ENCODE results near the gene ATP7B. TPM values are rescaled to one million over a fixed set of nuclear protein-coding genes. Genes with fewer than 3 reads are reported as not detected.

The ATP7B gene
- total RNA-seq, 1 donor from 2014 or later = 6.3 TPM

DNA sequence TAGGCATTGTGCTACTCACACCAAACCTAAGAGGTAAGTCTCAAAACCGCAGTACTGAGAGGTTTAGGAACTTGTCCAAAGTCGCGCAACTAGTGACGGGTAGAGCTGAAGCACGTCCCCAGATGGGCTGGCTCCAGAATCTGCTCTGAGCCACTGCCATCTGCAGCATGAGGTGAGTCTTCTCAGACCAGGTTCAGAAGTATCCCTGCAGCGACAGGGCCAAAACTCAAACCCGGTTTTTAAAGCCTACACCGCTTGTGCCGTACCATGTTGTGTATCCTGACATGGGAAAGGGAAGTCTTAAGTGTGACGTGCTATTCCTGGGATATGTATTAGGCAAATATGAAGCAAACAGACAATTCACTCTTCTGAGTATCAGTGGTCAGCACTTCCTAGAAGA lies 45.1 kb downstream of the ATP7B start:
- Histone ChIP-seq H3K27ac (no peak overlapping the region), H3K27me3 (ENCODE audit: low read depth) (no peaks in the 10 kb centered on the region), H3K9me3 (no peaks in the 10 kb centered on the region), H3K36me3 (no peaks in the 10 kb centered on the region), H3K4me3 (no peak overlapping the region), H3K4me1 (peaks cover 5% of the 10 kb centered on the region)
- TF ChIP-seq CTCF (IDR thresholded peaks at IDR 0.05) = no peak
- no peak for DNase-seq
- intact Hi-C loops (cut with DNase I) = no loop called here
- no peak for ATAC-seq

- intact Hi-C loops (cut with DNase I) = no loop called here
Observed at GRCh38 chr13:51961493-51962403, 49.5 kb downstream of the ATP7B start.

GRCh38 chr13:51960766-51961165 lies 50.5 kb downstream of the ATP7B start:
- H3K4me1 ChIP-seq = no peaks in the 10 kb centered on the region
- H3K27me3 ChIP-seq (ENCODE audit: low read depth) = no peaks in the 10 kb centered on the region
- ATAC-seq (no peak), DNase-seq (no peak)
- H3K4me3 ChIP-seq = no peak overlapping the region
- H3K36me3 ChIP-seq = no peaks in the 10 kb centered on the region
- TF ChIP-seq CTCF (IDR thresholded peaks at IDR 0.05) = no peak
- H3K9me3 ChIP-seq = no peaks in the 10 kb centered on the region
- intact Hi-C loops (cut with DNase I) = no loop called here
- no peak overlapping the region for H3K27ac ChIP-seq

More at GRCh38 chr13:51961493-51962403, 49.5 kb downstream of the ATP7B start:
- Histone ChIP-seq H3K4me3 (no peak overlapping the region), H3K9me3 (no peaks in the 10 kb centered on the region), H3K4me1 (no peaks in the 10 kb centered on the region), H3K27ac (no peak overlapping the region), H3K27me3 (ENCODE audit: low read depth) (no peaks in the 10 kb centered on the region), H3K36me3 (no peaks in the 10 kb centered on the region)
- ATAC-seq (no peak), DNase-seq (no peak)
- TF ChIP-seq CTCF (IDR thresholded peaks at IDR 0.05) = no peak

GRCh38 chr13:51959773-51960172 lies 51.5 kb downstream of the ATP7B start:
- TF ChIP-seq CTCF (IDR thresholded peaks at IDR 0.05) = no peak
- Histone ChIP-seq H3K27me3 (ENCODE audit: low read depth) (no peaks in the 10 kb centered on the region), H3K4me1 (no peaks in the 10 kb centered on the region), H3K36me3 (no peaks in the 10 kb centered on the region), H3K9me3 (no peaks in the 10 kb centered on the region), H3K4me3 (no peak overlapping the region), H3K27ac (no peak overlapping the region)
- no peak for ATAC-seq
- no peak for DNase-seq
- intact Hi-C loops (cut with DNase I) = no loop called here

- no peak for ATAC-seq
- Histone ChIP-seq H3K4me1 (no peaks in the 10 kb centered on the region), H3K9me3 (no peaks in the 10 kb centered on the region), H3K36me3 (no peaks in the 10 kb centered on the region), H3K27me3 (ENCODE audit: low read depth) (no peaks in the 10 kb centered on the region), H3K27ac (no peak overlapping the region), H3K4me3 (no peak overlapping the region)
- no peak for DNase-seq
- intact Hi-C loops (cut with DNase I) = no loop called here
- TF ChIP-seq CTCF (IDR thresholded peaks at IDR 0.05) = no peak
Observed at GRCh38 chr13:51958217-51958547, 53.1 kb downstream of the ATP7B start.
